Measurements from ENCODE around the gene FUS. TPM values are rescaled to one million over a fixed set of nuclear protein-coding genes. Genes with fewer than 3 reads are reported as not detected.

The FUS gene
- total and polyA plus RNA-seq, 2 of the 8 experiments (the other 6 are each of a cell fraction or from before 2014, with no cell fraction given) = 484 to 685 TPM

DNA sequence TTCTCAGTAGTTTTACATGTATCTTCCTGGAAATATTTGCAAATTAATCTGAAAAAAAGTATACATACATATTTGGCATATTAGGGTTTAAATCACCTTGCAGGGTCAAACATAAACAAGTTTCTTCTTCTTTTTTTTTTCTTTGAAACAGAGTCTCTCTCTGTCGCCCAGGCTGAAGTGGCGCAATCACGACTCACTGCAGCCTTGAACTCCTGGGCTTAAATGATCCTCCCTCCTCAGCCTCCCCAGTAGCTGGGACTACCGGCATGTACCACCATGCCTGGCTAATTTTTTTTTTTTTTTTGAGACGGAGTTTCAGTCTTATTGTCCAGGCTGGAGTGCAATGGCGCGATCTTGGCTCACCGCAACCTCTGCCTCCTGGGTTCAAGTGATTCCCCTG lies 12.6 kb upstream of the FUS start:
- Histone ChIP-seq H3K36me3 (ENCODE audit: control insufficient read depth in 2 of 4, insufficient read depth in 4 of 4, low read length in 3 of 4) (no peaks in the 10 kb centered on the region), H4K91ac (replicated peaks; ENCODE audit: insufficient read length, low read length) (no peak overlapping the region), H3K27me3 (replicated peaks in 1 of 4; ENCODE audit: control insufficient read depth in 3 of 4, extremely low read depth in 1 of 4, insufficient read depth in 3 of 4, low read length in 3 of 4) (no peaks in the 10 kb centered on the region; a peak in 1 of 7 replicates), H3K23ac (ENCODE audit: insufficient read length) (no peak overlapping the region), H3K56ac (replicated peaks; ENCODE audit: insufficient read length, low read depth, low read length) (no peak overlapping the region), H3K9me3 (ENCODE audit: insufficient read depth in 2 of 2, low read depth in 1 of 2, low read length in 1 of 2) (no peaks in the 10 kb centered on the region; a peak in 1 of 4 replicates), H3K27ac (ENCODE audit: low read depth, low read length) (no peak overlapping the region), H3K4me3 (ENCODE audit: extremely low read depth in 1 of 4, insufficient read depth in 2 of 4, low read depth in 3 of 4, low read length in 4 of 4) (no peak overlapping the region), H4K5ac (ENCODE audit: insufficient read length, low read depth, low read length) (no peak overlapping the region), H2BK12ac (ENCODE audit: low read depth, low read length) (no peak overlapping the region), H4K20me1 (replicated peaks in 1 of 2; ENCODE audit: control insufficient read depth in 1 of 2, insufficient read depth in 2 of 2, low read length in 2 of 2) (no peaks in the 10 kb centered on the region), H3K4me2 (ENCODE audit: insufficient read depth in 1 of 2, low read depth in 2 of 2, low read length in 2 of 2) (no peak overlapping the region), H3K79me1 (ENCODE audit: low read depth, low read length) (no peaks in the 10 kb centered on the region), H2AK5ac (ENCODE audit: low read depth, low read length) (no peak overlapping the region), H2BK15ac (ENCODE audit: low read length) (no peak overlapping the region), H4K8ac (ENCODE audit: extremely low read depth, insufficient read depth, low read length) (no peak overlapping the region), H3K4me1 (replicated peaks in 1 of 4; ENCODE audit: control insufficient read depth in 3 of 4, insufficient read depth in 4 of 4, low read length in 3 of 4) (peaks cover 0 to 3% (median 0%) of the 10 kb centered on the region in 4 experiments; a peak in 1 of 7 replicates), H3K4ac (replicated peaks; ENCODE audit: insufficient read length, low read depth, low read length) (no peak overlapping the region), H2AFZ (ENCODE audit: low read length) (no peak overlapping the region), H2BK5ac (ENCODE audit: low read depth, low read length) (no peak overlapping the region), H3K14ac (ENCODE audit: insufficient read length) (no peak overlapping the region), H3K79me2 (ENCODE audit: control insufficient read depth in 1 of 2, insufficient read depth in 2 of 2, low read length in 2 of 2) (no peaks in the 10 kb centered on the region), H2BK20ac (ENCODE audit: low read length) (no peak overlapping the region), H3K9ac (replicated peaks in 1 of 4; ENCODE audit: extremely low read depth in 1 of 4, low read depth in 3 of 4, low read length in 3 of 4) (no peak overlapping the region), H3K23me2 (ENCODE audit: low read depth, low read length) (0 out of 2 replicates have a peak, but pooled peaks cover 3% of the 10 kb centered on the region), H2BK120ac (replicated peaks; ENCODE audit: low read depth, low read length) (no peak overlapping the region), H3K18ac (ENCODE audit: extremely low read depth, low read length) (no peak overlapping the region)
- DNase-seq (ENCODE audit: low read depth in 1 of 2, low spot score in 2 of 2) (no peak), FAIRE-seq (no peak)
- ChIA-PET CTCF (ENCODE audit: partially characterized antibody) (interaction anchor here (0.6 to 2.7 kb wide), 4 partner anchors 10 to 125 kb away, joined by 3 to 11 read pairs (median 4); no protein-coding TSS in a partner anchor), POLR2A (ENCODE audit: partially characterized antibody) (interaction anchor here (2.0 to 6.5 kb wide), 2 partner anchors 12 to 23 kb away, joined by 6 to 62 read pairs; partner anchors contain the start of gene FUS)
- TF ChIP-seq CBX5 (IDR thresholded peaks at IDR 0.05; ENCODE audit: low read depth, low read length) (no peak), ZNF274 (IDR thresholded peaks at IDR 0.05; ENCODE audit: borderline replicate concordance, extremely low read depth, low read length) (no peak), FOSL1 (IDR thresholded peaks at IDR 0.05; ENCODE audit: insufficient read depth, low read depth, low read length) (no peak), RAD21 (IDR thresholded peaks at IDR 0.05 in 1 of 2, conservative IDR thresholded peaks at IDR 0.05 in 1 of 2; ENCODE audit: low read depth in 2 of 2, low read length in 2 of 2) (no peak), NANOG (IDR thresholded peaks at IDR 0.05; ENCODE audit: insufficient read depth, low read depth, low read length, poor library complexity, severe bottlenecking) (no peak), JUND (IDR thresholded peaks at IDR 0.05; ENCODE audit: low read length) (no peak), NRF1 (IDR thresholded peaks at IDR 0.05; ENCODE audit: low read depth, low read length) (no peak), YY1 (IDR thresholded peaks at IDR 0.05; ENCODE audit: low read depth, low read length) (no peak)
- 94% methylated on average over 7 of the region's 8 CpGs; no CpG with 5 or more reads in 1 of the 2 experiments for WGBS, 2 experiments (ENCODE audit: extremely low coverage in 1 of 2, insufficient coverage in 1 of 2, insufficient read length in 1 of 2, insufficient replicate concordance in 2 of 2, low coverage in 1 of 2, low lambda C conversion rate in 2 of 2, missing lambda C conversion rate in 1 of 2)
